GM18873 (cell line): ENCODE measurements around the gene MCFD2.
"Not testable (repeated sequence)": the region's sequence is repeated elsewhere in the genome, so short reads cannot be mapped to it uniquely, and the experiment has no call there.

Source experiments
- ATAC-seq: cut with Tn5 transposase; IDR thresholded peaks from one replicate; pipeline ENCODE4 v1.9.1; 2021; ENCODE audit warnings: mild to moderate bottlenecking, moderate library complexity, moderate number of reproducible peaks; ENCODE audit not compliant: unreplicated experiment, low FRiP score

The MCFD2 gene

DNA sequence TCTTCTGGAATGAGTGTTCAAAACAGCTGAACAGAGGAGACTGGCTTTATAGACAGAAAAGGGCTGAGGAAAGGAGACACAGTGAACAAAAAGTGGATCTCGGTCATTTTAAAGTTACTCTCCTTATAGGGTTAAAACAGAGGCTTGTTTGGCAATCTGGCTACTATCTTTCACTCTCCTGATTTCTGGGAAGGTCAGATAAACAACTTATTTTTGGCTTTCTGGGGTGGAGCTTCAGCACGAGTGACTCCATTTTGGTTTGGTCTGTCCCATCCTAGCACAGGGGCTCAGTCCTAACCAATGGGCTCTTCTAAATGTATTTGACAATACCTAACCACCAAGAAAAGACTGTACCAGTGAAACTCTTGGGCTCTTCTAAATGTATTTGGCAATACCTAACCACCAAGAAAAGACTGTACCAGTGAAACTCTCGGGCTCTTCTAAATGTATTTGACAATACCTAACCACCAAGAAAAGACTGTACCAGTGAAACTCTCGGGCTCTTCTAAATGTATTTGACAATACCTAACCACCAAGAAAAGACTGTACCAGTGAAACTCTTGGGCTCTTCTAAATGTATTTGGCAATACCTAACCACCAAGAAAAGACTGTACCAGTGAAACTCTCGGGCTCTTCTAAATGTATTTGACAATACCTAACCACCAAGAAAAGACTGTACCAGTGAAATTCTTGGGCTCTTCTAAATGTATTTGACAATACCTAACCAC, 39.5 kb downstream of the MCFD2 start:
- ATAC-seq: not testable (repeated sequence)

- no peak for ATAC-seq
Observed at GRCh38 chr2:46875226-46875899, 40.2 kb downstream of the MCFD2 start.

DNA sequence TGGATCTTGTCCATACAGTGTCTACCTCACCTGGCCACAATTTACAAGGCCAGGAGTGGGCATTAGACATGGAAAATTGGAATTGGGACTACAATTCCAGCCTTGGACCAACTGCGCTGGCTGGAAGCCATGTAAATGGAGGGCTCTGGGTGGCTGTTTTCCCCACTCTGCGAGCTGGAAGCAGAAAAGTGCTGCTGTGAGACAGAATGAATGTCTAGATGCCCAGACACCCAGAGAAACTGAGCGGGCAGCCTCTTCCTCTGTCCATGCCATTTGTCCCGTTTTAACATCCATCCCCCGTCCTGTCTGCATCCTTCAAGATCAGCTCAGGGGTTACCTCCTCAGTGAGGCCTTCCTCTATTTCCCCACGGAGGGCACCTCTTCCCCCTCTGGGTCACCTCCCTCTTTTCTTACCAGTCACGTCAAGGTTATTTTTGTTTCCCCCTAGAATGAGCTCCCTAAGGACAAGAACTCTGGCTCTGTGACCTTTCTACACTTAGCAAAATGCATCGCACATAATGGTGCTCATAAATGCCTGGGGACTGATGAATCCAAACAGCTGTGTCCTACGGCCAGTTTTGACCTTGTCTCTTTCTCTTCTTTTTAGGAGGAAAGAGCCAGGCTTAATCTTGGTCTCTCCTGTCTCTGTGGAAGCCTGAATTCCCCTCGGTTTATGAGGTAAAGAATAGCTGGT, 41.2 kb downstream of the MCFD2 start:
- no peak for ATAC-seq

DNA sequence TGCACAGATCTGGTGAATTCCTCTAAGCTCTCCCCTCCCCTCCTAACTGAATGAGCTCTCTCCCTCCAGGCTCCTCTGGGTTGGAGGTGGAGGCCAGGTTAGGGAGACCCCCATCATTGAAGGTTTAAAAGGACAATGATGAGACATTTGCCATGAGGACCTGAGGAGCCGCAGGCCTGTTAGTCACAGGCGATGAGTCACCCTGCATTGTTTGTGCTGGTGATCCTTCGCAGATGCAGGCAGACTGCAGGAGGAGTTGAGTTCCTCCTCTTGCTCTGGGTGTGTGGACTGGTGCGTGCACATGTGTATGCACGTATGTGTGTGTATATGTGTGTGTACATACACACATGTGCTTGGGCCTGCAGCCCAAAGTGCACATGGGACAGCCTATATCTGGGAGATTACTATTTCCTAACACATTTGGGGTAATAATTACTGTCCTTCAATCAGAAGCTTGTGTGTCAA, 42.0 kb downstream of the MCFD2 start:
- no peak for ATAC-seq

DNA sequence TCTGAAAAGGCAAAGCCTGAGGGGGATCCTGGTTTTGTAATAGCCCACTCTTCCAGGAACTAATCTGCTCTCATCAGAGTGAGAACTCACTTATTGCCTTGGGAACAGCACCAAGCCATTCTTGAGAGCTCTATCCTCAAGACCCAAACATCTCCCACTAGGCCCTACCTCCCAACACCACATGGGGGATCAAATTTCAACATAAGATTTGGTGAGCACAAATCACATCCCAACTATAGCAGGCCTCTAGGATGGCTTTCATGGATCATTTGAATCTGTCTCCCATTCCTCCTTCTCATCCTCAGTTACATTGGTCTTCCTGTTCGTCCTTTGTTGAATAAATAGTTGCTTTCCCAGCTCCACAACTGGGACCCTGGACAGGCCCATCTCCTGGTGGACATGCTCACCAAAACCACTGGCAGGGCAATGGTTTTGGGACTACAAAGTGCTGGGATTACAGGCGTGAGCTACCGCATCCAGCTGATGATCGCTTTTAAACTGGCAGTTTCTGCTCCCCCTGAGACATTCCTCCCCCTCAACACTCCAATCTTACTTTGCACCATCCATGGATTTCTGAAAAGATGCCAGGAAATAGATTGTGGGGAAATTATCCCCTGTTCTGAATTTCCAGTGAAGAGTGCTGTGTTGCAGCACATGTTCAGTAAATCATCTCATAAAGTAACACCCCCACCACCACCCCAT, 42.6 kb downstream of the MCFD2 start:
- no peak for ATAC-seq

GRCh38 chr2:46871976-46872381, 43.6 kb downstream of the MCFD2 start:
- ATAC-seq: no peak

- ATAC-seq: no peak
Observed at GRCh38 chr2:46870051-46870839, 45.4 kb downstream of the MCFD2 start.

DNA sequence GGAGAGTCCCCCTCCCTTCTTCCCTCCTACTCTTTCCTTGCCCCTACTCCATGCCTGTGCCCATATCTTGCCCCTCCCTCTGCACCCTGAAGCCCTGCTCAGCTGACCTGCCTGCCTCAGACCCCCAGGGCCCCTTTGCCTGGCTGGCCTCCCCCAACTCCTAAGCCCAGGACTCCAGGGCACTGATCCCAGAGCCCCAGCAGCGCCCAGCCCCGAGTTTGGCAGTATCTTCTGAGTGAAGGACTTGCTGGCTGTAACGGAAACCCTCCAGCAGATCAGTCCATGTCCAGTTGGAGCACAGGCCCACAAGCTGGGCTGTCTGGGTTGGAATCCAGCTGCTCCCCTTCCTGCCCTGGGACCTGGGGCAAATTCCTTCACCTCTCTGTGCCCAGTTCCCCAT, 46.0 kb downstream of the MCFD2 start:
- ATAC-seq: no peak

- no peak for ATAC-seq
Observed at GRCh38 chr2:46866770-46867246, 48.8 kb downstream of the MCFD2 start.

DNA sequence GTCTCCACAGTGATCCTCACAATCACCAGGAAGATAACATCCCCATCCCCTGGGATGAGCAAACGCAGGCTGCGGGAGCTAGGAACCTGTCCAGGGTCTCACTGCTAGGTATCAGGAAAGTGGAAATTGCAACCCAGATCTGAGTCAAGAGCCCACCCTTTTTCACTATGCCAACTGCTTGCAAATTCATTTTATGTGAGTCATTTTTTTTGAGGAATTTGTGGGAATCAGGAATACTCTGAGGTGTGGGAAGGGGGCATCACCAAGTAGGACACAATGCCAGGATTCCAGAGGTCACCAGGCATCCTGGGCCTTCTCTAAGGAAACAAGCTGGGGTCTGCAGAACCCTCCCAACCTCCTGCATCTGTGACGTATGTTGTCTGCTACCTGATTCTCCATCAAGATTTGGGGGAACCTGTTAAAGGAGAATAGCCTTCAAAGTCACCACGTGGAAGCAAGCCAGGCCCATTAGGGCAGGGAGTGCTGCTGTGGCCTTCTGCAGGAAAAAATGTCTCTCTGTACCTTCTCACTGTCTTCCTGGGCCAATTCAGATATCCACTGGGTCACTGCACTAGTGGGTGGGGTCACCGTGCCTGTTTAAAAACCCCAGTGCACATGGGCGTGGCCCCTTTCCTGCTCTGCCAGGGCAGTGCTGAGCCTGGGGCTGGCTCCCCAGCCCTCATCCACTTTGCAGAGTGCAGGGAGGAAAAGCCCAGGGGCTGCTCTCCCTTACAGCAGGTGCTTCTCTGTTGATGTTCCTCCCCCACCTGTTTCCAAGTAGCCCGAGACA, 50.2 kb downstream of the MCFD2 start:
- ATAC-seq: no peak

GRCh38 chr2:46863882-46864281, 51.7 kb downstream of the MCFD2 start:
- ATAC-seq: no peak

GRCh38 chr2:46862514-46862913, 53.1 kb downstream of the MCFD2 start:
- no peak for ATAC-seq

DNA sequence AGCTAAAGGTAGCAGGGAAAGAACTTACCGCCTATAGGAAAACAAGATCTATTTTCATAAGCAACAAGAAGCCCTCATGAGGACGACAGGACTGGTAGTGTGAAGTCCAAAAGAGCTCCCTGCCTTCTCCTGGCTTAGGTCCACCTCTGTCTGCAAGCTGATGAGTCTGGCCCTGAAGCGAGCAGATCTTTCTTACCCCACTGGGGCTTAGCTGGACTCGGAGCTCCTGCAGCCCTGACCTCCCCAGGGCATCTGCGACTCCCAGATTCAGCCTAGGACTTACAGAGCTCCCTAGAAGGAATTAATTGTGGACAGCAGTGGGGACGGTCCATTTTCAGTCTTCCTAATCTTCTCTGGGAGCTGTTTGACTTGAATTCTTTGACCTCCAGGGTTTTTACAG, 53.7 kb downstream of the MCFD2 start:
- ATAC-seq: no peak

DNA sequence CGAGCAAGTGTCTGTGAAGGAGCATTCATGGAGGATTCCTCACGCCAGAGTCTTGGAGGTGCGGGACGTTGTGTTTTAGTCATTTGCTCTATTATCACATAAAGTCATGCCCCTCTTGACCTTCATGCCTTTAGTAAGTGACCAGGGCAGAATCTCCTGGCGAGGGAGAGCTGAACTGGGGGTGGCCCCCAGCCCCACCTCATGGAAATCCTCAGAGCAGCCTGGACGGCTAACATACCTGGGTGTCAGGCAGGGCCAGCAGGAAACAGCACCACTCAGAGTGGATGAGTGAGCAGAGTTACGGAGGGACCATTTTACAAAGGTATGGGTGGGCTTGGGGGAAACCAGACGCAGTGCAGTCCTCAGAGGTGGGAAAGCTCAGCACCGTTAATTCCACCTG, 56.1 kb downstream of the MCFD2 start:
- ATAC-seq: no peak

DNA sequence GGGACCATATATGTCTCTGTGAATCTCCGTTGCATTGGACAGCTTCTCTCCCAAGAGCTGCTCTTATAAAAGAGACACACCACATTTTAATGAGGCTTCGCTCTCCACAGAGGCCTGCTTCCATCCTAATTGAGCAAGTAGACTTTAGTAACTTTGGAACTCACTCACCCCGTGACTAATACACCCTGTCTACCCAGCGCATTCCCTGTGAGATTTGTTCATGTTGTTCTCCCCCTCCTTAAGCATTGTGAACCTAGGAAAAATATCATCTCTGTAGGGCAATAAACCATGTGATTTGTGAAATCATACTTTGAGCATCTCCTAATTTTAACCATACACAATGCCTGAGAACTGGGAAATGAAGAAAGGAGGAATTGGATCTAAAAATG, 56.9 kb downstream of the MCFD2 start:
- no peak for ATAC-seq

DNA sequence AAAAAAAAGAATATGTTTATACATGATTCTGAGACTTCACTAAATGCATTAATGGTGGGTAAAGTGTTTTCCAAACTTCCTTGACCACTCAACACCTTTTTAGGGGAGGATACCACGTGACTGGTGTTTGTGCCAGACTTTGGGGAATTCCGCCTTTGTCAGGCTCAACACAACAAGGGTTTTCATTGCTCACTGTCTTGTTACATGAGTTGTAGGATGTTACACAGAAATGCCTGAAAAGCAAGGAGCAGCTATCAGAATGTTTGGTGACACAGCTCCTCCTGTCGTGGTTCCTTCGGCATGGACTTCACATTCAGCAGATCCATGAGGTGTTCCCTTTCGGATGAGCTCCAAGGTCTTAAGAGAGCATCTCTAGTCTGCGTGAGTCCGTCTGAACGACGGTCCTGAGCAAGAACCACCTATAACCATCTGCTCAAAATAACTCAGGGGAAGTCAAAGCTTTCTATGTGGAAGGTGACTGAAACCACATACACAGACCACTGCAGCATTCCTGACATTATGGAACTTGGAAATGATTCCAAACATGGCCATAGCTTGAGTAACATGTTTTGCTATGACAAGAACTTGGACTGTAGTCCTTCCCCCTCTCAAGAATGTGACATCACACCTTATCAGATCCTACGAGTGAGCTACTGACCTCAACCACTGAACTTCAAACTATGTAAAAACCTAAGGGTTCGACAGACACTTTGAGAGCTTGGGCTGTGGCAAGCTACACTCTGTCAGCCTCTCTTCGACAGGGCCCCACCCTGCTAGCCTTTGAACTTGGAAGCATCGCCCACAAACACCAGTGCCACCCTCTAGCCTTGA, 57.5 kb downstream of the MCFD2 start:
- ATAC-seq: no peak

DNA sequence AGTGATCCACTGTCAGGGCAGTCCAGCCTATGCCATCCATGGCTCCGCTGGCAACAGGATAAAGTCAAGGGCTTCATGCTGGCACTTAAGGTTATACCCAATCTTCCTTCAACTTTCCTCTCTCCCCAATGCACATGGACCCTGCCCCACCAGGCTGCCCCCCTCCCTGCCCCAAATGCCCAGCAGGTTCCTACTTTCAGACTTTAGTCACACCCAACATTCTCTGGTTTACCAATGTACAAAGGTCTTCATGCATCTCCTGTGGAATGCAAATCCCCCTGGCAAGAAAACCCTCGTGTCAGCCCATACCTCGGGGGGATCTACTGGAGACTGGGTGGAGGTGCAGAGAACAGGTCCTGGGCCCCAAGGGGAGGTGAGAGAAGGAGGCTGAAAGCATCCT, 59.3 kb downstream of the MCFD2 start:
- no peak for ATAC-seq

- ATAC-seq: no peak
Observed at GRCh38 chr2:46855805-46856204, 59.8 kb downstream of the MCFD2 start.
